GM12864 (cell line): ENCODE results near the gene ZNF496.
"Not testable (repeated sequence)": the region's sequence is repeated elsewhere in the genome, so short reads cannot be mapped to it uniquely, and the experiment has no call there.

Experiments
- DNase-seq: peaks from one replicate; pipeline ENCODE4 v3.0.0-alpha.2; 2011; ENCODE audit warnings: low read depth
- H3K4me3 ChIP-seq: 2 replicates; pipeline ENCODE4 v1.5.1; 2011; ENCODE audit warnings: mild to moderate bottlenecking, low read depth, low read length, control low read depth
- CTCF ChIP-seq: IDR thresholded peaks from 2 replicates; pipeline ENCODE4 v1.5.1; 2011; ENCODE audit warnings: low read depth, mild to moderate bottlenecking, moderate library complexity, low read length, control low read depth, inconsistent platforms; ENCODE audit errors: missing control alignments

Gene ZNF496

GRCh38 chr1:247293047-247293446, 38.6 kb downstream of the ZNF496 start:
- no peak for TF ChIP-seq CTCF
- no peak overlapping the region for H3K4me3 ChIP-seq
- no peak for DNase-seq

GRCh38 chr1:247291833-247292561, 39.7 kb downstream of the ZNF496 start:
- DNase-seq = no peak
- no peak for TF ChIP-seq CTCF
- no peak overlapping the region for H3K4me3 ChIP-seq

GRCh38 chr1:247291161-247291560, 40.5 kb downstream of the ZNF496 start:
- no peak for DNase-seq
- no peak for TF ChIP-seq CTCF
- H3K4me3 ChIP-seq = no peak overlapping the region

GRCh38 chr1:247290576-247290975, 41.1 kb downstream of the ZNF496 start:
- no peak for DNase-seq
- no peak for TF ChIP-seq CTCF
- no peak overlapping the region for H3K4me3 ChIP-seq

- not testable (repeated sequence) for H3K4me3 ChIP-seq, DNase-seq
These were observed 42.3 kb downstream of the ZNF496 start for GRCh38 chr1:247289274-247289892.

GRCh38 chr1:247288341-247288740, 43.3 kb downstream of the ZNF496 start:
- no peak for DNase-seq
- no peak overlapping the region for H3K4me3 ChIP-seq
- TF ChIP-seq CTCF = no peak

GRCh38 chr1:247287460-247287859, 44.2 kb downstream of the ZNF496 start:
- no peak overlapping the region for H3K4me3 ChIP-seq
- TF ChIP-seq CTCF = no peak
- DNase-seq = no peak
